SH-SY5Y (cell line): Measurements from ENCODE around the gene RMND5A.

Source experiments
- GATA2 ChIP-seq: IDR thresholded peaks from 2 replicates; pipeline ENCODE4 v1.6.1; 2011; ENCODE audit warnings: mild to moderate bottlenecking, low read depth, low read length
- GATA3 ChIP-seq: IDR thresholded peaks from 2 replicates; pipeline ENCODE4 v1.6.1; 2011; ENCODE audit warnings: low read depth, mild to moderate bottlenecking, low read length, moderate library complexity

- TF ChIP-seq GATA3 (no peak), GATA2 (no peak)
Measured at GRCh38 chr2:86695053-86695691, 24.9 kb upstream of the RMND5A start.
